ENCODE measurements around the gene LYL1. TPM values are rescaled to one million over a fixed set of nuclear protein-coding genes. Genes with fewer than 3 reads are reported as not detected.

LYL1 gene
- total RNA-seq, 1 experiment from 2014 or later, result 0.63 TPM

- Mint-ChIP-seq H3K36me3 (ENCODE audit: insufficient read depth in 1 of 3, low read depth in 3 of 3) (peaks cover 0 to 1% (median 0%) of the 10 kb centered on the region in 3 experiments; a peak in 1 of 7 replicates), H3K27ac (peak overlapping the region in 1 of 3 experiments; percentile 74; a peak in 1 of 7 replicates), H3K27me3 (ENCODE audit: low read depth) (peaks cover 60% of the 10 kb centered on the region), H3K9me3 (no peaks in the 10 kb centered on the region), H3K4me3 (no peak overlapping the region), H3K4me1 (peaks cover 27 to 55% of the 10 kb centered on the region in 2 experiments)
- H2AK5ac ChIP-seq (ENCODE audit: insufficient read length, low read length), result no peak overlapping the region
- H3K56ac ChIP-seq (ENCODE audit: insufficient read length, low read depth, low read length), result no peak overlapping the region
- no peak overlapping the region for H3K4me2 ChIP-seq (ENCODE audit: insufficient read depth, insufficient read length, low read length)
- no peak overlapping the region for H3K23ac ChIP-seq (ENCODE audit: insufficient read length, low read depth, low read length)
- H4K20me1 ChIP-seq (ENCODE audit: control insufficient read depth, insufficient read depth, insufficient read length), result no peaks in the 10 kb centered on the region
- H2BK120ac ChIP-seq (ENCODE audit: low read depth, low read length, poor library complexity, severe bottlenecking), result no peak overlapping the region
- H2BK12ac ChIP-seq (ENCODE audit: insufficient read length, low read depth, low read length), result no peak overlapping the region
- H3T11ph ChIP-seq (ENCODE audit: low read length), result no peak overlapping the region
- no peak overlapping the region for H3K4ac ChIP-seq (ENCODE audit: low read depth, low read length)
- no peak for DNase-seq
- no peak overlapping the region for H4K91ac ChIP-seq (ENCODE audit: insufficient read length, low read depth, low read length)
- no peak for TF ChIP-seq CTCF (conservative IDR thresholded peaks at IDR 0.05)
- H3K79me2 ChIP-seq (ENCODE audit: insufficient read depth, low read length), result no peaks in the 10 kb centered on the region
- no peaks in the 10 kb centered on the region for H3K79me1 ChIP-seq (ENCODE audit: insufficient read depth, low read depth, low read length, poor library complexity, severe bottlenecking)
- H2BK15ac ChIP-seq (ENCODE audit: low read depth, low read length), result no peak overlapping the region
- H3K18ac ChIP-seq (ENCODE audit: insufficient read length, low read depth, low read length), result no peak overlapping the region
- H4K8ac ChIP-seq (replicated peaks; ENCODE audit: insufficient read length, low read depth, low read length), result no peak overlapping the region
- no peak overlapping the region for H2AFZ ChIP-seq (ENCODE audit: low read length)
- no peak overlapping the region for H4K5ac ChIP-seq (ENCODE audit: insufficient read length, low read depth, low read length)
- no peak overlapping the region for H3K27ac ChIP-seq (ENCODE audit: insufficient read length, low read depth, low read length)
- no peak overlapping the region for H3K14ac ChIP-seq (ENCODE audit: insufficient read depth, low read length)
- H2BK5ac ChIP-seq (ENCODE audit: insufficient read length, low read length), result no peak overlapping the region
- H3K27me3 ChIP-seq (ENCODE audit: insufficient read depth, low read length), result peaks cover 2% of the 10 kb centered on the region; the same call in 1 of the 2 replicates
- H3K4me1 ChIP-seq (ENCODE audit: insufficient read depth, low read length), result peaks cover 12% of the 10 kb centered on the region; the same call in 1 of the 2 replicates
- H3K9me3 ChIP-seq (ENCODE audit: control insufficient read depth, low read depth, low read length), result no peaks in the 10 kb centered on the region
- H2BK20ac ChIP-seq (ENCODE audit: low read depth, low read length, poor library complexity, severe bottlenecking), result no peak overlapping the region
- WGBS (ENCODE audit: extremely low coverage, insufficient read length, low lambda C conversion rate), result no CpG with 5 or more reads among the region's 16 CpGs
- H3K9ac ChIP-seq (ENCODE audit: extremely low read depth, insufficient read length, low read length), result no peak overlapping the region
- peaks cover 5% of the 10 kb centered on the region for H3K23me2 ChIP-seq (ENCODE audit: insufficient read length, low read depth, low read length, poor library complexity, severe bottlenecking)
These were observed 23.1 kb downstream of the LYL1 start for GRCh38 chr19:13079542-13079986.

Data from H9 (cell line).